ENCODE measurements around the gene CAPNS2.

DNA sequence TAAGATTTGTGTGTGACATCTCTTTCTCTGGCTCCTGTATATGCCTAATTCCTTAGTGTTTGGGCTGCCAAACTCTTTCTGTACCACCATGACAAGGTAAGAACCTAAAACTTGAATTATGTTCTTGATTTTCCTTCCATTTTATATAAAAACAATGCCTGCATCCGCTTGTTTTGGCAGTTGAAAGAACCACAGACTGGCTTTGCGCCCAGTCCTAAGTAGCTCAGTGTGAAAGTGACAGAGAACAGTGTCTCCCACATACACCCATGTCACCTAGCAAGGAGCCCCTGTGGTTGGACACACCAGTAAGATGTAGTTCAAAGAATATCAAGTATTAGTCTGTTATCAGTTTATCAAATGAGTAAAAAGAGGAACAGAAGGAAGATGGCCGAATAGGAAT is 48.6 kb downstream of the CAPNS2 start:
- TF ChIP-seq, protein P1, sequence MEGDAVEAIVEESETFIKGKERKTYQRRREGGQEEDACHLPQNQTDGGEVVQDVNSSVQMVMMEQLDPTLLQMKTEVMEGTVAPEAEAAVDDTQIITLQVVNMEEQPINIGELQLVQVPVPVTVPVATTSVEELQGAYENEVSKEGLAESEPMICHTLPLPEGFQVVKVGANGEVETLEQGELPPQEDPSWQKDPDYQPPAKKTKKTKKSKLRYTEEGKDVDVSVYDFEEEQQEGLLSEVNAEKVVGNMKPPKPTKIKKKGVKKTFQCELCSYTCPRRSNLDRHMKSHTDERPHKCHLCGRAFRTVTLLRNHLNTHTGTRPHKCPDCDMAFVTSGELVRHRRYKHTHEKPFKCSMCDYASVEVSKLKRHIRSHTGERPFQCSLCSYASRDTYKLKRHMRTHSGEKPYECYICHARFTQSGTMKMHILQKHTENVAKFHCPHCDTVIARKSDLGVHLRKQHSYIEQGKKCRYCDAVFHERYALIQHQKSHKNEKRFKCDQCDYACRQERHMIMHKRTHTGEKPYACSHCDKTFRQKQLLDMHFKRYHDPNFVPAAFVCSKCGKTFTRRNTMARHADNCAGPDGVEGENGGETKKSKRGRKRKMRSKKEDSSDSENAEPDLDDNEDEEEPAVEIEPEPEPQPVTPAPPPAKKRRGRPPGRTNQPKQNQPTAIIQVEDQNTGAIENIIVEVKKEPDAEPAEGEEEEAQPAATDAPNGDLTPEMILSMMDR (IDR thresholded peaks at IDR 0.05) = no peak
- TF ChIP-seq EZH2 (IDR thresholded peaks at IDR 0.05) = no peak
